Measurements from ENCODE around the gene NCS1.

The NCS1 gene

GRCh38 chr9:130217838-130218237, 45.6 kb downstream of the NCS1 start:
- no peak for DNase-seq

- no peak for DNase-seq
Measured at GRCh38 chr9:130219661-130220096, 47.5 kb downstream of the NCS1 start.

- no peak for DNase-seq
Measured at GRCh38 chr9:130220352-130220751, 48.1 kb downstream of the NCS1 start.

GRCh38 chr9:130222833-130223232, 50.6 kb downstream of the NCS1 start:
- no peak for DNase-seq

GRCh38 chr9:130225071-130225470, 52.9 kb downstream of the NCS1 start:
- no peak for DNase-seq

- no peak for DNase-seq
Measured at GRCh38 chr9:130225586-130225985, 53.4 kb downstream of the NCS1 start.

GRCh38 chr9:130226112-130226511, 53.9 kb downstream of the NCS1 start:
- DNase-seq, result no peak

- DNase-seq, result no peak
Measured at GRCh38 chr9:130227833-130228232, 55.6 kb downstream of the NCS1 start.

GRCh38 chr9:130229759-130230158, 57.6 kb downstream of the NCS1 start:
- DNase-seq, result no peak

- no peak for DNase-seq
Measured at GRCh38 chr9:130230631-130231030, 58.4 kb downstream of the NCS1 start.

GRCh38 chr9:130232899-130233586, 60.8 kb downstream of the NCS1 start:
- no peak for DNase-seq

GRCh38 chr9:130233587-130233945, 61.4 kb downstream of the NCS1 start:
- DNase-seq, result no peak

GRCh38 chr9:130234340-130235260, 62.4 kb downstream of the NCS1 start:
- DNase-seq, result no peak

- peak; percentile 70 for DNase-seq
Measured at GRCh38 chr9:130235558-130236435, 63.6 kb downstream of the NCS1 start.

- DNase-seq, result no peak
Measured at GRCh38 chr9:130236436-130236985, 64.3 kb downstream of the NCS1 start.

- DNase-seq, result no peak
Measured at GRCh38 chr9:130237076-130237475, 64.9 kb downstream of the NCS1 start.

- DNase-seq, result no peak
Measured at GRCh38 chr9:130237763-130238524, 65.7 kb downstream of the NCS1 start.

- no peak for DNase-seq
Measured at GRCh38 chr9:130239363-130239695, 67.1 kb downstream of the NCS1 start.

- DNase-seq, result no peak
Measured at GRCh38 chr9:130239741-130240241, 67.6 kb downstream of the NCS1 start.

- DNase-seq, result peak; percentile 65
Measured at GRCh38 chr9:130240410-130241197, 68.4 kb downstream of the NCS1 start.

- no peak for DNase-seq
Measured at GRCh38 chr9:130241198-130241535, 69.0 kb downstream of the NCS1 start.

All from CD4-positive, alpha-beta T cell treated with Interleukin-12 subunit alpha and Interleukin-12 subunit beta, for 1 hour (primary cell).